NCI-H146 treated with DMSO at 0.1 percent for 48 hours (cell line): Measurements from ENCODE around the gene GSDME.
"Not testable (repeated sequence)": the region's sequence is repeated elsewhere in the genome, so short reads cannot be mapped to it uniquely, and the experiment has no call there.

ENCODE experiments used
- DNase-seq: peaks from one replicate; lab custom pipeline; 2025; ENCODE audit not compliant: unreplicated experiment; lab: John Stamatoyannopoulos, UW

GSDME gene

DNA sequence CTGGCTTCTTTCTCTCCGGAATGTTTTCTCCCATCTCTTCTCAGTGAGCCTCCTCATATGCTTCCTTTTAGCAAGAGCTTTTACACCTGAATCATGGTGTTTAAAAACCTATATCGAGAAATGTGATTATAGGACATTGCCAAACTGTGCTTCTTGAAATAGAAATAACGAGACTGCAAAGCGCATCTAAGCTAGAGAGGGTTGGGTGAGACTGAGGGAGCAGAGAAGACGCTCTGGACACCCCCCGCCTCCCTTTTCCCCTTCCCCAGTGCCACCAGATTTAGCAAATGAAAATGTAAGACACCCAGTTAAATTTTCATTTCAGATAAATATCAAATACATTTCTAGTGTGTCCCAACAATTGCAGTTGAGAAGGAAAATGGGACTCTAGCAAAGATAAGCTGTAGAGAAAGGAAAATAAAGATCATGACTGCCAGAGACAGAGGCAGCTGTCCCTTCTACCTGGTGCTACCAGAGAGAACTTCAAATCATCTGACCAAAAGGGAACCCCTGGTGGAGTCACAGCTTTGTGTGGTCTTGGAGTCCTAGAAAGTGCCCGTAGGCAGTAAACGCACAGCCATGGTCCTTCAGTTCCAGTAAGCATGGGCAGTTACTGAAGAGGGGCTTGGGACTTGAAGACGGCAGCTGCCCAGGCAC lies 14.6 kb downstream of the GSDME start:
- DNase-seq, result no peak

DNA sequence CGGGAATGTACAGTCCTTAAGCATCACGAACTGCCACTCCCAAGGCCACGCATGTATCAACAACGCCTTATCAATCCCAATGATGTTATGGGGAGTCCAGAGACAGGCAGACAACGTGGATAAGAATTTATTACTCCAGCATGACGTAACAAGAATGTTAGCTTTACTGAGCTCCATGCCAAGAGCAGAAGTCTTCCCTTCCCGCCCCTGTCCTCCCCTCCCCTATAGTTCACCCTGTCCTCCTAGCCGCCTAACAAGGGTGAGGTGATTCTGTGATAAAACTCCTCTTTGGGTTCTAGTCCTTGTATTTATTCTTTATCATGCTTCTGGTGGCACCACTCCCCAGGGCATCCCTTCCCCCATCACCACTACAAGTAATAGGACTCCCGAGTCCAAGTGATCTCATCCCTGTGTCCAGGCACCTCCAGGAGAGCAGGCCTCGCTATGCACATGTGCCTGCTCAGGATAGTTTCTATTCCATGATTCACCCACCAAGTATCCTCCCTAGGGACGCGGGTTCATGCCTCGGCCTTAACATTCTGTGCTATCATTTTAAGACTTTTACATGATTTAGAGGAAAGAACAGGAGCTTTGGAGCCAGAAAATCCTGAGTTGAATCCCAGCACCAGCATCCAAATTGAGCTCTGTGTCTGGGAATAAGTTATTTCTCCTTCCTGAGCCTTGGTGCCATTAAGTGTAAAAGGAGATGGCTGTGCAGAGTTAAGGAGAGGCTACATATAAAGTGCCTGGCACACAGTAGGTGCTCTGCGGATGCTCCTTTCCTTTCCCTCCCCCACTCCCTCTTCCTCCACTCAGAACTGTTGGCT lies 15.4 kb downstream of the GSDME start:
- DNase-seq, result no peak

DNA sequence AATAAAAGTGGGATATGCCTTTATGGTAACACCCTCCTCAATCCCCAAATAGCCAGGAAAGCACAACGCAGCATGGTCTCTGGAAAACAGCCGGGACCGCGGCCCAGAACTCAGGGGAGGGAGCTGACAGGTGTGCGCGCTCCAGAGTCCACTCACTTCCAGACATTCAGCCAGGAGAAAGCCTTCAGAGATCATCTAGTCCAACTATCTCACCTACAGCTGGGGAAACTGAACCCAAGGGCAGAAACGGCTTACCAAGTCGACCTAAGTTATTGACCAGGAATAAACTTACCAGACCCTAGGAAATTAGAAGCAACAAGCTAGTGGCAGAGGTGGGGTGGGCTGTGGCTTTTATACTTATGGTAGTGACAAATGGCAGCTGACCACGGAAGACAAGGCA lies 16.4 kb downstream of the GSDME start:
- no peak for DNase-seq

DNA sequence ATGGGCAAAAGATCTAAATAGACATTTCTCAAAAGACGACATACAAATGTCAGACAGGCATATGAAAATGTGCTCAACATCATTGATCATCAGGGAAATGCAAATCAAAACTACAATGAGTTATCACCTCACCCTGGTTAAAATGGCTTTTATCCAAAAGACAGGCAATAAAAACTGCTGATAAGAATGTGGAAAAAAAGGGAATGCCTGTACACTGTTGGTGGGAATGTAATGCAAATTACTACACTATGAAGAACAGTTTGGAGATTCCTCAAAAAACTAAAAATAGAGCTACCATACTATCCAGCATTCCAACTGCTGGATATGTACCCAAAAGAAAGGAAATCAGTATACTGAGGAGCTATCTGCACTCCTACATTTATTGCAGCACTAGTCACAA lies 18.0 kb downstream of the GSDME start:
- no peak for DNase-seq

DNA sequence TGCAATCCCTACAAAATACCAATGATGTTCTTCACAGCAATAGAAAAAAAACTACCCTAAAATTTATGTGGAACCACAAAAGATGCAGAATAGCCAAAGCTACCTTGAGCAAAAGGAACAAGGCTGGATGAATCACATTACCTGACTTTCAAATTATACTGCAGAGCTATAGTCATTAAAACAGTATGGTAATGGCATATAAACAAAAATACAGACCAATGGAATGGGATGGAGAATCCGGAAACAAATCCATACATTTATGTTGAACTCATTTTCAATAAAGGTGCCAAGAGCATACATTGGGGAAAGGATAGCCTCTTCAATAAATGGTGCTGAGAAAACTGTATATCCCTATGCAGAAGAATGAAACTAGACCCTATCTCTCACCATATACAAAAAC lies 18.7 kb downstream of the GSDME start:
- no peak for DNase-seq

DNA sequence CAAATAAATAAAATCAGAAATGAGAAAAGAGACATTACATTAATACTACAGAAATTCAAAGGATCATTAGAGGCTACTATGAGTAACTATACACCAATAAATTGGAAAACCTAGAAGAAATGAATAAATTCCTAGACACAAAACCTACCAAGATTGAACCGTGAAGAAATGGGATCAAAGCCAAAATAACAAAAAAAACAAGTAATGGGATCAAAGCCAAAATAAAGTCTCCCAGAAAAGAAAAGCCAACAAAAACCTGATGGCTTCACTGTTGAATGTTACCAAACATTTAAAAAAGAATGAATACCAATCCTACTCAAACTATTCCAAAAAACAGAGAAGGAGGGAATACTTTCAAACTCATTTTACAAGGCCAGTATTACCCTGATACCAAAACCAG lies 20.0 kb downstream of the GSDME start:
- no peak for DNase-seq

DNA sequence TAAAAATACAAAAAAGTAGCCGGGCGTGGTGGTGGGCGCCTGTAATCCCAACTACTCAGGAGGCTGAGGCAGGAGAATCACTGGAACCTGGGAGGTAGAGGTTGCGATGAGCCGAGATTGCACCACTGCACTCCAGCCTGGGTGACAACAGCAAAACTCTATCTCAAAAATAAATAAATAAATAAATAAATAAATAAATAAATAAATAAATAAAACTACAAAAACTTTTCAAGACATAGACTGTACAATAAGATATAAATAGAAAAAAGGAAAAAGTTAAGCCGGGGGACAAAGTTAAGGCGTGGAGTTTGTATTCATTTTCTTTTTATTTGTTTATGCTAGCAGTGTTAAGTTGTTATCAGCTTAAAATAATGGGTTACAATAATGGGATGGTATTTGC lies 21.7 kb downstream of the GSDME start:
- not testable (repeated sequence) for DNase-seq

DNA sequence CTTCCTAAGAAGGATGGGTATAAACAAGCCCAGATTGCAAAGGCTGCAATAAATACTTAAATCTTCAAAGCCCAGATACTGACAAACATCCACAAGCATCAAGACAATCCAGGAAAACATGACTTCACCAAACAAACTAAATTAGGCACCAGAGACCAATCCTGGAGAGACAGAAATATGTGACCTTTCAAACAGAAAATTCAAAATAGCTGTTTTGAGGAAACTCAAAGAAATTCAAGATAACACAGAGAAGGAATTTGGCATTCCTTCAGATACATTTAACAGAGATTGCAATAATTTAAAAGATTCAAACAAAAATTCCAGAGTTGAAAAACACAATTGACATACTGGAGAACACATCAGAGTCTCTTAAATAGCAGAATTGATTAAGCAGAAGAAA lies 23.0 kb downstream of the GSDME start:
- no peak for DNase-seq

DNA sequence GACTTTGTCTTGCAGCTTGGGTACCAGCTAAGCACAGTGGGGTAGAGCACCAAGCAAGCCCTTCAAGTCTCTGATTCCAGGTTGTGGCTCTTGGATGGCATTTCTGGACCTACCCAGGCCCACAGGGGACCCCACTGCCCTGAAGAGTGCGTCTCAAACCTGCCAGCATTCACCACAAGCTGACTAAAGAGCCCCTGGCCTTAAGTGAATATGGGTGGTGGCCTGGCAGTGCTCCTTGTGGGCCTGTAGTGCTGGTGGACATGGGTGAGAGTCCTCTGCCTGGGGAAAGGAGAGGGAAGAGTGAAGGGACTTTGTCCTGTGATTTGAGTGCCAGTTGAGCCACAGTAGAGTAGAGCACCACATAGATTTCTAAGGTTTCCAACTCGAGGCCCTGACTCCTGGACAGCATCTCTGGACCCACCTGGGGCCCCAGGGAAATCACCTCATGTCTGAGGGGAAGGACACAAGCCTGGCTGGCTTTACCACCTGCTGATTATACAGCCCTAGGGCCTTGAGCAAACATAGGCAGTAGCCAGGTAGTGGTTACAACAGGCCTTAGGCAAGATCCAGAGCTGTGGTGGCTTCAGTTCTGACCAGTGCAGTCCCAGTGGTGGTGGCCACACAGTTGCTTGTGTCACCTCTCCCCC lies 23.7 kb downstream of the GSDME start:
- DNase-seq, result no peak

DNA sequence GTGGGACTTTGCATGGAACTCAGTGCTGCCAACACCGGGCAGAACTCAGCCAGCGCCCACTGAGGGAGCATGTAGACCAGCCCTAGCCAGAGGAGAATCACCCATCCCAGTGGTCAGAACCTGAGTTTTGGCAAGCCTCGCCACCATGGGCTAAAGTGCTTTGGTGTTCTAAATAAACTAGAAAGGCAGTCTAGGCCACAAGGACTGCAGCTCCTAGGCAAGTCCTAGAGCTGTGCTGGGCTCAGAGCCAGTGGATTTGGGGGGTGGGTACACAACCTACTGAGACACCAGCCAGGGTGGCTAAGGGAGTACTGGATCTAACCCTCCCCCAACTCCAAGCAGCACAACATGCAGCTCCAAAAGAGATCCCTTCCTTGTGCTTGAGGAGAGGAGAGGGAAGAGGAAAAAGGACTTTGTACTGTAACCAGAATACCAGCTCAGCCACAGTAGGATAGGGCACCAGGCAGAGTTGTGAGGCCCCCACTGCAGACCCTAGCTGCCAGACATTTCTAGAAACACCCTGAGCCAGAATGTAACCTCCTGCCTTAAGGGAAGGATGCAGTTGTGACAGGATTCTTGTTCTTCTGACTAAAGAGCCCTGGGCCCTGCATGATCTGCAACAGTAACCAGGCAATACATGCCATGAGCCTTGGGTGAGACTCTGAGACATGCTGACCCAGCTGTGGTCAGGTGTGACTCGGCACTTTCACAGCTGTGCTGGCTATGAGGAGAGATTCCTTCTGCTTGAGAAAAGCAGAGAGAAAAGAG lies 24.4 kb downstream of the GSDME start:
- DNase-seq, result no peak

DNA sequence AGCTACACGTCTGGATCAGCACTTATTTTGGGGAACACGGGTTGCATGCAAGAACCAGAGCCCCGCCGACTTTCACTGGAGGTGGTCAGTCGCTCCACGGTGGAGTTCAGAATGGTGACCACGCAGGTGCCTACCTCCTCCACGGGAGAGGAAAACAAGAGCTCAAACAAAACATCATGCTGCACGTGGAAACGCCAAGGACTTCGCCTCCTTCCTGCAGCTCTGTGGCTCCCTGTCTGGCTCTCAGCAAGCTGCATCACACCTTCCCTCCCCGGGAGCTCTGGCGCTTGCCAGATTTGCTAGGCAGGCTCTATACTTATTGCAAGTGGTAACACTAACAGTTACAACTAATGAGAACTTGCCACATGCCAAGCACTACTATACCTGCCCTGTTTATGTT lies 26.0 kb downstream of the GSDME start:
- DNase-seq, result no peak

DNA sequence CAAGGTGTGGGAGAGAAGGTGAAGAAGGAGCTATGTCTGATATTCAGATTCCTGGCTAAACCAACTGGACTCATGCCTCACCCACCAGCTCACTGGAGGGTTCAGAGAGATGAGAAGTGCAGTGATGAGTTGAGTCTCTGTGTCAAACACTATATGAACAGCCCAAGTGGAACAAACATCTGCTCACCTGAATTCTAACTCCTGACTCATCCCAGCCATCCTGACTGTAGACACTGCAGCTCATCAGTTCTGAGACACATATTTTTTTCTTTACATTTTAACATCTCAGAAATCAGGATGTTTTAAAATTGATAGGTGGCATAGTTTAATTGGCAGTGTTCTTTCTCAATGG lies 27.3 kb downstream of the GSDME start:
- no peak for DNase-seq

DNA sequence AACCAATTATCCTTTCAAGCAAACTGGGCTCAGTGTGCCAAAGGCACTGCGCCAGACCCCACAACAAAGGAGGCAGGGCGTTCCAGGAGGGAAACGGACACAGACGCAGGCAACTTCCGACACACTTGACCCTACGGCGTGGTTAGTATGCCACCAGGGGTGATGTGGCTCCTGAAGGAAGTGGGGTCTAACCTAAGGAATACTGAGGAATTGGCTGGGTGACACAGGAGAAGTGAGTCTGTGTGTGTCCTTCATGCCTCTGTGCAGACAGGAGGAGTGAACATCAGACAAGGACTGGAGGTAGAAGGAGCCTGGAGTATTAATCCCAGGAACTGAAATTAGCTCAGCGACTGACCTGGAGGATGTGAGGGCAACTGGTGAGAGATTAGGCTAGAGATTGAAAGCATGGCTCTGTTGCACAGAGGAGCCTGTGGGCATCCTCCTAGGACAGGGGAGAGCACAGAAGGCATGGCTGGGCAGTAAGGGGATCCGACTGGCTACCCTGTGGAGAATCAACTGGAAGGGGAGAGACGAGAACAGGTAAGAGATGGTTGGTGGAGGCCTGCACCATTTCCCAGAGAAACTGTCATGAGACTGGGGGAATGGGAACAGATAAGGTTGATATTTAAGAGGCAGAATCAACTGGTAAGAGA lies 27.8 kb downstream of the GSDME start:
- DNase-seq, result no peak

DNA sequence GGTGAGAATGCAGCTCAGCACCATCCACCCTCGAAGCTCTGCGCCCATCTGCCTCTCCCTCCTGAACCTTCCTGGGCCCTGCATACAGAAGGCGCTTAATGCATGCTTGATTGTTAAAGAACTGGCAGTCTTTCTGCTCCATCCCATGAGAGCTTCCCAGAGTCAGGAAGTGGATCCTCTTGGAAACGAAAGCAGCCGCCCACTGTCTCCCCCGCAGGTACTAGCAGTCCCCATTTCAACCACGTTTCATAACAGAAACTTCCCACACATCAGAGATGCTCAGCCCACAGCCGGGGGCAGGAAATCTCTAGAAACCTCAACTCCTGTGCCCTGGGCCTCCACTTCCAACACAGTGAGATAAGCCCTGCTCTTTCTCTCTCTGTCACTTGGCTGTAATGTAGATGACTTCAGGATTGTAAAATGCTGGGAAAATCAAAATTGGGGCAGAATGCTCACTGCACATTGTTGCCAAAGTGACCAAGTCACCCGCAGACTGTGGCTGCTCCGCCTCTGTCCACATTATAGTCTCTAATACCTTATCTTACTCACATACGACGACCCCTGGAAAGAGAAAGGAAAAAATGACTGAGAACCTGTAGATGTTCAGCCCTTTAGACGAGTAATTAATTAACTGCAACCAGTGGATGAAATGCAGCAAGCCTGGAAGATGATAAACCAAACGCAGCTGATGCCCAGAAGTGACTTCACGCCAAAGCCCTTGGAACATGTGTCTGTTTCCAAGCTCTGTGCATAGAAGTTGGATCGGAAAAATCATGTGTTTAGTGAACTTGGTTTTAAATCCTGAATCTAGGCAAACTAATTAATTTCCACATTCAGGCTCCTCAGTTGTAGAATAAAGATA lies 28.5 kb downstream of the GSDME start:
- DNase-seq, result no peak

DNA sequence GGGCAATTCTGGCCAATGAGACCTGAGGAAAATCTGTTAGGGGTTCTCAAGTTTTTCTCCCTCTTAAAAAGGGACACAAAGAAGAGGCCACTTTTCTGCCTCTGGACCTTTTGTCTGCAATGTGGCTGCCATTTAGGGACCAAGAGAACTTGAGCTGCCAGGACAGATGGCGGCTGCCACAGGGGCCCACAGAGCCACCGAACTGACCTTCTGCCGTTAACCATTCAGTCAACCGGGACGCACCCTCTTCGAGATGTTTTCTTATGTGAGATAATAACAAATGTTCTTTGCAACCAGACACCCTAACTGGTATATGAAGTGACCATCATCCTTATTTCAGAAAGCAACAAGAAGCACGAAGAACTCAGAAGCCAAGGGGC lies 29.2 kb downstream of the GSDME start:
- no peak for DNase-seq

DNA sequence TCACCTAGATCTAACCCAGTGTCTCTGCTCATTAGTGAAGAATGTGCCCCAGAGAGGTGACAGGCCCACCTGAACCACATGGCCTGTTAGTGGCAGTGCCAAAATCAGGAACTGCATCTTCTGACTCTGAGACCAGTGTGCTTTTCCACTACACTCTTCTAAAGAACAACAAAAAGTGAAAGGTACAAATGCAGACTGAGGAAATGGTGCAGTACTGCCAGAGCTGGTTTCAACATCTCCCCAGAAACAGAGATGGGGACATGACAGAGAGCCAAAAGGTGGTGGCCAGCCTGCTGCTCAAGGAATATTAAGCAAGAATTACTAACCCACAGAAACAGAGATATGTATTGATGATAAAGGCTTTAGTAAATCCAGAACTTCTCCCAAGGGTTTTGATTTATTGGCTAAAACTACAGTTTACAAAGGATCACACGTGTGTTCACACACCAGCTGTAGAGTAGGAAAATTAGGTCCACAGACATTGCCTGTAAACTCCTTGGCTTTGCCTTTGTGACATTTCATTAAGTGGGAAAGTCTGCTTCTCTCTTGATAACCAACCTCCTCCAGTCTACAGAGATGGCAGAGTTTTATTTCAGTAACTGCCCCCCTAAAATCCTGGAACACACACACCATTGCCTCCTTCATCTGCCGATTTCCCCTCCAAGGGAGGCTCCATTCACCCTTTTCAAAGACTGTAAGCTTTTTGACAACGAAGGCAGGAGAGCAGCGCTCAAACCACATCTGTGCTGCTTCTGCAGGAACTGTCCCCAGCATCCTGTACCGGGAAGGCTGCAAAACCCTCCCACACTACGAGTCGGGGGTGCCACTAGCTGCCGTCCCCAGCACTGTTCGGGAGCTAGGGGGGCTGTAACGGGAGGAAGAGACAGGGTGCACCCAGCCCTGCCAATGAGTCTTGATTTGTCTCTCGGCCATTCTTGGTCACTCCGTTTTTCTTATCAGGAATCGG lies 29.8 kb downstream of the GSDME start:
- DNase-seq, result no peak

DNA sequence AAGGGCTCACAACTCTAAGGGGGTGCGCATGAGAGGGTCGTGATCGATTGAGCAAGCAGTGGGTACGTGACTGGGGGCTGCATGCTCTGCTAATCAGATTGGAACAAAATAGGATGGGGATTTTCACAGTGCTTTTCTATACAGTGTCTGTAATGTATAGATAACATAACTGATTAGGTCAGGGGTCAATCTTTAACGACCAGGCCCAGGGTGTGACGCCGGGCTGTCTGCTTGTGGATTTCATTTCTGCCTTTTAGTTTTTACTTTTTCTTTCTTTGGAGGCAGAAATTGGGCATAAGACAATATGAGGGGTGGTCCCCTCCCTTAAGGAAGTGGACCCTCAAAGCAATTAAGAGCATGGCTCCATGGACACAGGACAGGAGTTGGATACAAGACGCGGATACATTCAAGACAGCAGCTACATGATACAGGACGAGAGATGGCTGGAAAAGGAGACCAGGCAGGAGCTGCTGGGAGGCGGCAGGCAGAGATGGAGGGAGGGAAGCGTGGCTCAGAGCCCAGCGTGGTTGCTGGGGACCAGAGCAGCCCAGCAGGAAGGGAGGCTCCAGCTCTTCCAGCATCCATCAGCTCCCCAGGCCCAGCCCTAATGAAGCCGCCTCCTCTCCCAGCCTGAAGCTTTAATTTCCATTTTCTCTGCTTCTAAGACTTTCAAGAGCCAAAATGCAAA lies 31.6 kb downstream of the GSDME start:
- no peak for DNase-seq

DNA sequence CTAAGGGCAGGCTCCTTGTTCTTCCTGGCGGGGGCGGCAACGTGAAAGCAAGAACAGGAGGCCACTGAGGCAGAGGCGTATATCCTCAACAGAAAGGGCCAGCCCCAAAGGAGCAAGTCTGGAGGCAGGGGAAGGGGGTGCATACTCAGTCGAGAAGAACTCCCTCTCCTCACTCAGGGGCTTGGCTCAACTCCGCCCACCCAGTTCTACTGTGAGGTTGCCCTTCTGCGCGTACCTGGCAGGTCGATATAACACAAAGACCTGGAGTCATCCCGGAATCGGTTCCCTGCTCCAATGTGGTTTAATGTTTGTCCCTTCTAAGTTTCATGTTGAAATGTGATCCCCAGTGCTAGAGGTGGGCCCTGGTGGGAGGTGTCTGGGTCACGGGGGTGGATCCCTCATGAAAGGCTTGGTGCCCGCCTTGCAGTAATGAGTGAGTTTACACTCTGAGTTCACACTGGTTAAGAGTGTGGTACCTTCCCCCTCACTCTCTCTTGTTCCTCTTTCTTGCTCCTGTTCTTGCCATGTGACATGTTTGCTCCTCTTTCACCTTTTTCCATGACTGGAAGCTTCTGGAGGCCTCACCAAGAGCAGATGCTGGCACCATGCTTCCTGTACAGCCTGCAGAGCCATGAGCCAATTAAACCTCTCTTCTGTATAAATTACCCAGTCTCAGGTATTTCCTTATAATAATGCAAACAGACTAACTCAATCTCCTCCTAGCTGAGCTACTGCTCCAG lies 32.6 kb downstream of the GSDME start:
- DNase-seq, result no peak
